ENCODE results near the gene UBL7.

DNA sequence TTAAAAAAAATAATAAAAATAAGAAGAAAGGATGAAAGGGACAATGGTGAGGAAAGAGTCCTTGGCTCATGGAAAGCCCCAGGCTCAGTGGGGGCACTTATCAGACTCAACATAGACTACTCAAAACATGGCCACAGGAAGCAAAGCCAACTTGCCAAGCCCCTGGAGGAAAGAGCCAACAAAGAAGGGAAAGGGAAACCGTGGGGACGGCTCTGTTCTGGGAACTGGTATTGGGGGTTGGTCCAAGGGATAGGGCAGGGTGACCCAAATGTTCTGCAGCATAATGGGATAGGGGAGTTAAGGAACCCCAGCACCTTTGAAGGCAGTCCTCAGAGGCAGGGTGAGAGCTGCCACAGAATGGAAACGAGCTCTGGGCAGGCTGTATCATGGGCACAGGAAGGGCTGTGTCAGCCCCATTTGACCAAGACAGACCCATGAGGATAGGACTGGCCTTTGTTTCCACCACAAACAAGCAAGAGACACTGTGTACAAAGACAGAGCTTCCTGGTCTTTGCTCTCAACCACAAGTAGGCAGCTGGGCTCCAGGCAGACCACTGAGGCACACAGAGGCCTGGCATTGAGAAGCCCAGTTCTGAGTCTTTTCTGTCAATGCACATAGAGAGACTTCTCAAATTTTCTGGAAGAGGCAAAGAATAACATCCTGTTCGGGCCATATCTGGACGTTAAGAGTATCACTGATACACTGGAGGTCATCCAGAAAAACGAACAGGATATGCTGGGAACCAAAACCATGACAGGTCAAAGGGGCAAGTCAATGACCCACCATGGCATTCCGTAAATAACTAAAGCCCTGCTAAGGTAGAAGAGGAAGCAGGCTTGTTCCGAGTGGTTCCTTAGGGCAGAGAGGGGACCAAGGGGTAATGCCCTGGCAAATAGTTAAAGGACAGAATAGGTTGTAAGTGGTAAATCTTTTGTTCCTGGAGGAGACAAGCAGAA lies 16.6 kb downstream of the UBL7 start:
- TF ChIP-seq, protein P1, sequence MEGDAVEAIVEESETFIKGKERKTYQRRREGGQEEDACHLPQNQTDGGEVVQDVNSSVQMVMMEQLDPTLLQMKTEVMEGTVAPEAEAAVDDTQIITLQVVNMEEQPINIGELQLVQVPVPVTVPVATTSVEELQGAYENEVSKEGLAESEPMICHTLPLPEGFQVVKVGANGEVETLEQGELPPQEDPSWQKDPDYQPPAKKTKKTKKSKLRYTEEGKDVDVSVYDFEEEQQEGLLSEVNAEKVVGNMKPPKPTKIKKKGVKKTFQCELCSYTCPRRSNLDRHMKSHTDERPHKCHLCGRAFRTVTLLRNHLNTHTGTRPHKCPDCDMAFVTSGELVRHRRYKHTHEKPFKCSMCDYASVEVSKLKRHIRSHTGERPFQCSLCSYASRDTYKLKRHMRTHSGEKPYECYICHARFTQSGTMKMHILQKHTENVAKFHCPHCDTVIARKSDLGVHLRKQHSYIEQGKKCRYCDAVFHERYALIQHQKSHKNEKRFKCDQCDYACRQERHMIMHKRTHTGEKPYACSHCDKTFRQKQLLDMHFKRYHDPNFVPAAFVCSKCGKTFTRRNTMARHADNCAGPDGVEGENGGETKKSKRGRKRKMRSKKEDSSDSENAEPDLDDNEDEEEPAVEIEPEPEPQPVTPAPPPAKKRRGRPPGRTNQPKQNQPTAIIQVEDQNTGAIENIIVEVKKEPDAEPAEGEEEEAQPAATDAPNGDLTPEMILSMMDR (IDR thresholded peaks at IDR 0.05; ENCODE audit: insufficient read depth, low read length, poor library complexity, severe bottlenecking), result no peak
- TF ChIP-seq EZH2phosphoT487 (conservative IDR thresholded peaks at IDR 0.05; ENCODE audit: low read length), result no peak
